Erythroblast (primary cell): ENCODE measurements around the gene PRDM11.

Source experiments
- GATA1 ChIP-seq: IDR thresholded peaks from 2 replicates; pipeline ENCODE4 v1.6.1; 2011; ENCODE audit warnings: low read depth, mild to moderate bottlenecking, control low read depth, low read length, moderate library complexity
- POLR2A ChIP-seq: IDR thresholded peaks from 2 replicates; pipeline ENCODE4 v1.6.1; 2011; ENCODE audit warnings: mild to moderate bottlenecking, low read length

GRCh38 chr11:45179686-45180178, 33.3 kb downstream of the PRDM11 start:
- TF ChIP-seq POLR2A = no peak
- no peak for TF ChIP-seq GATA1
